A673 (cell line): ENCODE data around the gene CLASRP. TPM values are rescaled to one million over a fixed set of nuclear protein-coding genes. Genes with fewer than 3 reads are reported as not detected.

Experiments used
- BruUV-seq: library from RNA; stranded (reverse); fragments of 400-500 nt; replicated peaks from 2 replicates; lab custom pipeline; 2021; lab: Mats Ljungman, UMichigan
- CTCF ChIA-PET: fragments of 300-600 bp; sonication (Branson Sonifier 250); formaldehyde crosslinking; loops from one replicate; lab custom pipeline; 2022; ENCODE audit warnings: antibody characterized with exemption; lab: Charles Lee
- POLR2A ChIA-PET: fragments of 300-600 bp; sonication (Branson Sonifier 250); formaldehyde crosslinking; loops from one replicate; lab custom pipeline; 2022; ENCODE audit warnings: antibody characterized with exemption; ENCODE audit not compliant: low non-redundant PET; lab: Charles Lee
- DNase-seq: peaks from one replicate; pipeline ENCODE4 v3.0.0-alpha.2; 2015; ENCODE audit warnings: low spot score
- H3K27ac ChIP-seq: fragments of 200-600 bp; sonication (generic); 2 replicates; pipeline ENCODE4 v1.5.1; 2016; ENCODE audit warnings: mixed run types, low read depth, mild to moderate bottlenecking, mixed read lengths, antibody characterized with exemption, low read length; ENCODE audit not compliant: poor library complexity, severe bottlenecking
- H3K27me3 ChIP-seq: fragments of 200-600 bp; sonication (generic); replicated peaks from 2 replicates; pipeline ENCODE4 v1.6.1; 2017; ENCODE audit warnings: mixed run types, low read depth, mild to moderate bottlenecking, mixed read lengths, antibody characterized with exemption, low read length; ENCODE audit not compliant: insufficient read depth, poor library complexity
- H3K36me3 ChIP-seq: fragments of 200-600 bp; sonication (generic); 2 replicates; pipeline ENCODE4 v1.6.1; 2016; ENCODE audit warnings: mixed run types, mild to moderate bottlenecking, mixed read lengths, antibody characterized with exemption, low read length; ENCODE audit not compliant: insufficient read depth, poor library complexity, severe bottlenecking
- H3K4me1 ChIP-seq: fragments of 200-600 bp; sonication (generic); 2 replicates; pipeline ENCODE4 v1.6.1; 2017; ENCODE audit warnings: mixed run types, mild to moderate bottlenecking, mixed read lengths, antibody characterized with exemption, low read length; ENCODE audit not compliant: insufficient read depth, poor library complexity, severe bottlenecking
- H3K4me3 ChIP-seq: fragments of 200-600 bp; sonication (generic); 2 replicates; pipeline ENCODE4 v1.5.1; 2016; ENCODE audit warnings: low read depth, mixed run types, mild to moderate bottlenecking, mixed read lengths, low read length; ENCODE audit not compliant: poor library complexity, severe bottlenecking
- H3K9me3 ChIP-seq: fragments of 200-600 bp; sonication (generic); 2 replicates; pipeline ENCODE4 v1.6.1; 2016; ENCODE audit warnings: mixed run types, low read depth, mild to moderate bottlenecking, mixed read lengths, antibody characterized with exemption, low read length; ENCODE audit not compliant: poor library complexity, severe bottlenecking
- CTCF ChIP-seq: fragments of 300-800, 200-600 bp; sonication (generic); conservative IDR thresholded peaks from 2 replicates; pipeline ENCODE4 v1.5.1; 2017; ENCODE audit warnings: low read depth, mild to moderate bottlenecking, antibody characterized with exemption, low read length, moderate library complexity, mixed read lengths
- EZH2 ChIP-seq: fragments of 200-600 bp; sonication (generic); IDR thresholded peaks from 2 replicates; pipeline ENCODE4 v1.6.1; 2017; ENCODE audit warnings: borderline replicate concordance, low read depth, mild to moderate bottlenecking, mixed read lengths, antibody characterized with exemption, low read length; ENCODE audit not compliant: poor library complexity, severe bottlenecking
- intact Hi-C: fragments of 100-400 bp; cut with micrococcal nuclease; formaldehyde crosslinking; loops from one replicate; pipeline ENCODE4 v1.10.0; 2022; ENCODE audit not compliant: unreplicated experiment
- total RNA-seq: library from RNA; stranded (reverse); gene quantifications from 2 replicates; pipeline ENCODE4 v1.2.3, GENCODE V29; 2021

The CLASRP gene
- total RNA-seq, 1 experiment from 2014 or later, result 104 TPM

GRCh38 chr19:45113628-45114027 is 74.8 kb downstream of the CLASRP start:
- BruUV-seq, result no TSS peak
- Histone ChIP-seq H3K9me3 (no peaks in the 10 kb centered on the region), H3K27me3 (no peaks in the 10 kb centered on the region), H3K4me1 (no peaks in the 10 kb centered on the region), H3K27ac (no peak overlapping the region), H3K36me3 (no peaks in the 10 kb centered on the region), H3K4me3 (no peak overlapping the region)
- CTCF ChIA-PET, result no interaction called here
- TF ChIP-seq EZH2 (no peak), CTCF (no peak)
- intact Hi-C loops, result no loop called here
- POLR2A ChIA-PET, result no interaction called here
- DNase-seq, result no peak

GRCh38 chr19:45114116-45114515 is 75.3 kb downstream of the CLASRP start:
- ChIA-PET CTCF (no interaction called here), POLR2A (no interaction called here)
- Histone ChIP-seq H3K4me1 (no peaks in the 10 kb centered on the region), H3K36me3 (no peaks in the 10 kb centered on the region), H3K27me3 (no peaks in the 10 kb centered on the region), H3K9me3 (no peaks in the 10 kb centered on the region), H3K4me3 (no peak overlapping the region), H3K27ac (no peak overlapping the region)
- DNase-seq, result no peak
- intact Hi-C loops, result no loop called here
- TF ChIP-seq EZH2, result no peak
- no peak for TF ChIP-seq CTCF
- no TSS peak for BruUV-seq

- no peak for DNase-seq
These were observed 77.2 kb downstream of the CLASRP start for GRCh38 chr19:45115809-45116615.

More at GRCh38 chr19:45115809-45116615, 77.2 kb downstream of the CLASRP start:
- no peak overlapping the region for H3K4me3 ChIP-seq
- no peaks in the 10 kb centered on the region for H3K4me1 ChIP-seq
- no peaks in the 10 kb centered on the region for H3K9me3 ChIP-seq
- intact Hi-C loops, result no loop called here
- no TSS peak for BruUV-seq
- H3K36me3 ChIP-seq, result no peaks in the 10 kb centered on the region
- CTCF ChIA-PET, result interaction anchor here (0.6 kb wide), 1 partner anchor 216 kb away, joined by 4 read pairs; no protein-coding TSS in a partner anchor
- POLR2A ChIA-PET, result no interaction called here
- H3K27ac ChIP-seq, result no peak overlapping the region
- no peaks in the 10 kb centered on the region for H3K27me3 ChIP-seq
- no peak for TF ChIP-seq CTCF
- TF ChIP-seq EZH2, result no peak
